NCI-H187 (cell line): ENCODE measurements around the gene WDR83.
"Not testable (repeated sequence)": the region's sequence is repeated elsewhere in the genome, so short reads cannot be mapped to it uniquely, and the experiment has no call there.

Experiments
- DNase-seq, 2 experiments: peaks; one replicate each; lab custom pipeline; 2025; lab: John Stamatoyannopoulos, UW

WDR83 gene

GRCh38 chr19:12666265-12667048 lies at the start of gene WDR83, which contains the start of gene MAN2B1:
WDR83 (plus strand) TSS chr19:12666807; CDS start chr19:12669791, 2,984 bp downstream.
MAN2B1 (minus strand) TSS chr19:12666742; CDS start chr19:12666701, 41 bp downstream.
- DNase-seq = peak; percentile 30 to 67

- DNase-seq = no peak
These were observed 49.0 kb upstream of the WDR83 start for GRCh38 chr19:12617646-12618045.

- DNase-seq = not testable (repeated sequence)
These were observed 45.2 kb upstream of the WDR83 start for GRCh38 chr19:12621253-12622024.

GRCh38 chr19:12623361-12624031 lies 43.1 kb upstream of the WDR83 start:
- DNase-seq = no peak

GRCh38 chr19:12626958-12627357 lies 39.6 kb upstream of the WDR83 start:
- no peak for DNase-seq

GRCh38 chr19:12628040-12629022 lies 38.3 kb upstream of the WDR83 start:
- DNase-seq = no peak

- no peak for DNase-seq
These were observed 37.4 kb upstream of the WDR83 start for GRCh38 chr19:12629215-12629614.

GRCh38 chr19:12636631-12637030 lies 30.0 kb upstream of the WDR83 start:
- no peak for DNase-seq

GRCh38 chr19:12638611-12639182 lies 27.9 kb upstream of the WDR83 start:
- DNase-seq = no peak

- peak in 1 of 2 experiments; percentile 3 for DNase-seq
These were observed 26.6 kb upstream of the WDR83 start for GRCh38 chr19:12639901-12640613.

GRCh38 chr19:12641456-12641855 lies 25.2 kb upstream of the WDR83 start:
- no peak for DNase-seq

GRCh38 chr19:12642506-12642905 lies 24.1 kb upstream of the WDR83 start:
- no peak for DNase-seq

- not testable (repeated sequence) for DNase-seq
These were observed 22.9 kb upstream of the WDR83 start for GRCh38 chr19:12643716-12644115.

GRCh38 chr19:12646551-12646950 lies 20.1 kb upstream of the WDR83 start:
- DNase-seq = no peak

- no peak for DNase-seq
These were observed 19.6 kb upstream of the WDR83 start for GRCh38 chr19:12647047-12647446.

- DNase-seq = peak; percentile 5 to 42
These were observed 19.0 kb upstream of the WDR83 start for GRCh38 chr19:12647490-12648071.

GRCh38 chr19:12648088-12648487 lies 18.5 kb upstream of the WDR83 start:
- DNase-seq = no peak

GRCh38 chr19:12649941-12650340 lies 16.7 kb upstream of the WDR83 start:
- no peak for DNase-seq

- no peak for DNase-seq
These were observed 14.4 kb upstream of the WDR83 start for GRCh38 chr19:12652219-12652618.

GRCh38 chr19:12655546-12655945 lies 11.1 kb upstream of the WDR83 start:
- DNase-seq = no peak
